HG02884 (cell line): Measurements from ENCODE around the gene SDCBP2.

ENCODE experiments used
- ATAC-seq: cut with Tn5 transposase; IDR thresholded peaks from one replicate; pipeline ENCODE4 v1.9.1; 2021; ENCODE audit warnings: mild to moderate bottlenecking, moderate library complexity; ENCODE audit not compliant: unreplicated experiment

The SDCBP2 gene

GRCh38 chr20:1331801-1332453 is 3.0 kb upstream of the SDCBP2 start:
- no peak for ATAC-seq

DNA sequence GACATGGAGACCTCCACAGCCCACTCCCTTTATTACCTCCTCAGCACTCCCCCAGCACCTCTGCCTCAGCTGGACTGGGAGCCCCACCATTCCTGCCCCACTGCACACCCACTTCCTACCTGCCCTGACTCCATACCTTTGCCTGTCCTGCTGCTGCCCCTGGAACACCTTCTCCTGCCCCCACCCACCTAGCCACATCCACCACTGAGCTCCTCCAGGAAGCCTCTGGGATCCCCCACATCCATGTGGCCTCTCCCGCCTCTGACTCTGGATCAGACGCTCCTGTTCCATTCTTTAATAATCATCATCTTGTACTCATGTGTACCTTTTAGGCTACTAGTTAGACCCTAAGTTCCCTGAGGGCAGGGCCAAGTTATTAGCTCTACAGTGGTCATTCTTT is 2.2 kb upstream of the SDCBP2 start:
- ATAC-seq = no peak

DNA sequence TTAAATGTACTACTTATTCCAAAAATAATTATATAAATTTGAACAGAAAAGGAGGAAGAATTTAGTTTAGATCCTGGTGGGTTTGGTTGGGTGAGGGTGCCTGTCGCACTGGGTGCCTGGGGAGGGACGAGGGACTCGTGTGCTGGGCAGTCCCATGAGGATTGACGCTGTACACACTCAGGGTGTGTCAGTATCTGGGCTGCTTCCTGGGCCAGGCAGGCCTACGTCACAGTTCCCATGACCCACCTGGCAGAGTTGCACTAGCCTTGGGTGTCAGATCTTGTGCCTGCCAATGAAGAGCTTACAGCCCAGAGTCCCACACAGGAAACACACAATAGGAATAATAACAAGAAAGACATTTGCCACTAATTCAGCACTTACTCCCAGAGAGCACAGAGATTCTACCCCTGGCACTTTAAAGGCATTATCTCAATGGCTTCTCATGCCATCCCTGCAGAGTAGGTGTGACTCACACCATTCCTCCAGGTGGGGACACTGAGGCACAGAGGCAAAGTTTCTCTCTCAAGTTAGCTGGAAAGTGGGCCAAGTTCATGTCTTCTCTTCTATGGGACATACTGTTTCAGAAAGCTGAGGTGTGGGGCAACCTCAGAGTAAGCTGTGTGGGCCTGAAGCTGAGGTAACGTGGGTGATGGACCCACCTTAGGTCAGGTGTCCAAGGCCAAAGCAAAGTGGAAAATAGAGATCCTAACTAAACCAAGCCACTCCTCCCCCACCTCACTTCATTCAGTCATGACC is 1.3 kb upstream of the SDCBP2 start:
- no peak for ATAC-seq

DNA sequence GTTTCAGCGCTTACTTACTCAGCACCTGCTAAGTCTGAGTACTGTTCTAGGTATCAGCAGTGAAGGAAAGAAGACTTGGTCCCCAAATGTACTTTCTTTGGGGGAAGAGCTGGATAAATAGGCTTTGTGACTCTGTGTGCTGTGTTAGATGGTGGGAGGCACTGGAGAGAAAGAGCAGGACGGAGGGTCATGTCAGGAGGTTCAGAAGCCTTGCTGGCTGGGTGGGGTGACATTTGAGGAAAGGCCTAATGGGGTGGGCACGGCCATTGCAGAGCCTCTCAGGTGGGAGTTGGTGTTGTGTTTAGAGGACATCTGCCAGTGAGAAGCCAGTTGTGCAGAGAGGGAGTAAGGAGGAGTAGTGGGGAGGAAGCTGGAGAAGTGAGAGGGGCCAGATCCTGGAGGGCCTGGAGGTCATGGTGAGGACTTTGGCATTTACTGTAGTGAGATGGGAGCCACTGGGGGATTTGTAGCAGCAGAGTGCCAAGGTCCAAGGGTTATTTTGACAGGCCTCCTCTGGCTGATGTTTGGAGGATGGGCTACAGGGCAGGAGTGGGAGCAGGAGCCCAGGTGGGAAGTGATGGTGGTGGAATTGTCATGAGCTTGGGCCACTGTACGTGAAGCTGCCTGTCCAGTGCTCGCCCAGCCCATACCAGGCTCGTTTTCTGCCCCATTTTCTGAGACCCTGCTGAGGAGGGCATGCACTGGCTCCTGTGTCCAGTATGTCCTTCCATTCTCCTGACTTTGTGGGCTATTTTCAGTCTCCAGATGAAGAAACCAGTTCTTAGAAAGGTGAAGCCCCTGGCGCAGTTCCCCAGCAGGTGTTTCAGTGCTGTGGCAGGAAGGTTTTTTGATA is 886 bp downstream of the SDCBP2 start:
- ATAC-seq = no peak

DNA sequence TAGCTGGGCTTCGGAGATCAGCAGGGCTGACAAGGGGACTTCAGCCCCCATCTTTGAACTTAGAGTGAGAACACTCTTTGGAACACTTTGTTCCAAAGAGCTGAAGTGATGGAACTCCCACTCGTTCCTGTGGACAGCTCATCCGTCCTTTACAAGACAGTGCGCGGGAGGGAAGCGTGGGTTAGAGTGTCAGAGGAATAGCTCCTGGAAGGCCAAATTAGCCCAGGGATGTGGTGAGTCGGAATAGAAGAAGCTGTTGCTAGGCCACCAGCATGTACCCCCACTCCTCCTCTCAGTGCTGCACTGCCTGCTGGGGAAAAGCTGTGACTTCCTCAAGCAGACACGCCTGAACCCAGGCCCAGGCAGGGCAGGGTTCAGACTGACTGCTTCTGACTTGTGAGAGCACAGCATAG is 1.7 kb downstream of the SDCBP2 start:
- ATAC-seq = no peak

- no peak for ATAC-seq
These were observed 2.7 kb downstream of the SDCBP2 start for GRCh38 chr20:1326031-1326930.

- peak; percentile 79 for ATAC-seq
These were observed 3.5 kb downstream of the SDCBP2 start for GRCh38 chr20:1325173-1326030.

DNA sequence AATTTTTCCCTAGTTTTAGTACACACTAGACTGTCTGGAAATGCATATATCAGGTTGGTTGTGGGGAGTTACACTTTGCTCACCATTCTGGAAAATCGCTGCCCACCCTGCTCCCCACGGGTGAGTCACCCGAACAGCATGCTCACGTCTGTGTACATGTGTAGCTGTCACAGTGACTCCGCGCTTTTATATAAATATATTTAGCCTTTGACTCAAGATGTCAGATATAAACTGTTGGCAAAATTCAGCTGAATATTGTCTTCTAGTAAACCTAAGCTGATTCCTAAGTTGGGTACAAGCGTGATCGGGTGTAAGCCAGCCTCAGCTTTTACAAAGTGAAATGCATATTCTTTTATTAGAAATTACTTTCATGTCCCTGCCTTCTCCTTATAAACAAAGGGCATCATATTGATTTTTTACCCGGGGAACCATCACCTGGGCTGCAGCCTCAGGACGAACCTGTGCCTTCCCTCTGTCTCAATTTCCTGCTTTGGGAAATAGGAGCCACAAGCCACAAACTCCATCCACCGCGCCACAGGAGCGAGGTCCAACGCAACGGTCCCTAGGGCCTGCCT is 4.3 kb downstream of the SDCBP2 start:
- ATAC-seq = no peak

DNA sequence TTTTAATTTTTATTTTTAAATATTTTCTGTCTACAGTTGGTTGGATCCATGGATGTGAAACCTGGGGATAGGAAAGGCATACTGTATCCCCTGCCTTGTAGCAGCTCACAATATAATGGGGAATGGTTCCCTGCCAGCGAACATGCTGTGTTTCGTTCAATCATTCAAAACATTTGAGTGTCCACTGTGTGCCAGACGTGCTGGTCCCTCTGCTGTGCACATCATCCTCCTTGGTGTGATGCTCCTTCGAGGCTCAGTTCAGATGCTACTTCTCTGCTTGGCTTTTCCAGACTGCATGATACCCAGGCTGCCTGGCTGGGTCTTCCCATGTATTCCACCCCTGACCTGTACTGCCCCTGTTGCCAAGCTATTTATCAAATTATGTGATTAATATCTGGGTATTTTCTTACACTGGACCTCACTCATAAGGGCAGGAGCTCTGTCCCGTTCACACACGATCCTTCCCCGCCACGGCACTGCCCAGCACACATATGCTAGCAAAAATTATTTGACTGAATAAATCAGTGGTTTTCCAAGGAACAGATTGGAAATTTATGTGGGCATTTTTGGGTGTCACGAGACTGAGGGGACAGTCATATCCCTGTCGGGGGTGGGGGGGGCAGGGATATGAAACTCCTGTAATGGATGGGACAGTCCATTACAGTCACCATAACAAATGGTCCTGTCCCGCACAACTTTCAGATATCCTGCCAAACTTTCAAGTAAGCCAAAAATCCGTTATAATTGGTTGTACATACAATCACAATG is 4.9 kb downstream of the SDCBP2 start:
- no peak for ATAC-seq

DNA sequence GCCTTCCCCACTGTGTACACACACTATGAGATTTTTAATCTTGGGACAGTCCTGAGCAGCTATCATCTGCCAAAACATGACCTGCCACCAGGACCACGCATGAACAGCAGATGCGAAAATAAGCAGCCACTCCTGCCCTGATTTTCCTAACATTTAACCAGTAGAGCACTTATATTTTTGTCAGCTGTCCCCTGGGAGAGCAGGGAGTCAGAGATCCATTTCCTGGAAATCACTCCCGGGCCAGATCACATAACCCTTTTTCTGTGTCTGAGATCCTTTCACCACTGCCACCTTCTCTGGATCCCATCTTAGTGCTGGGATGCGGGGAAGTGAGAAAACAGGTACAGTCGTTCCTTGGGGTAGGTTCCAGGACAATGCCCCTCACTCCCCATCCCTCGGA is 5.7 kb downstream of the SDCBP2 start:
- ATAC-seq = no peak

DNA sequence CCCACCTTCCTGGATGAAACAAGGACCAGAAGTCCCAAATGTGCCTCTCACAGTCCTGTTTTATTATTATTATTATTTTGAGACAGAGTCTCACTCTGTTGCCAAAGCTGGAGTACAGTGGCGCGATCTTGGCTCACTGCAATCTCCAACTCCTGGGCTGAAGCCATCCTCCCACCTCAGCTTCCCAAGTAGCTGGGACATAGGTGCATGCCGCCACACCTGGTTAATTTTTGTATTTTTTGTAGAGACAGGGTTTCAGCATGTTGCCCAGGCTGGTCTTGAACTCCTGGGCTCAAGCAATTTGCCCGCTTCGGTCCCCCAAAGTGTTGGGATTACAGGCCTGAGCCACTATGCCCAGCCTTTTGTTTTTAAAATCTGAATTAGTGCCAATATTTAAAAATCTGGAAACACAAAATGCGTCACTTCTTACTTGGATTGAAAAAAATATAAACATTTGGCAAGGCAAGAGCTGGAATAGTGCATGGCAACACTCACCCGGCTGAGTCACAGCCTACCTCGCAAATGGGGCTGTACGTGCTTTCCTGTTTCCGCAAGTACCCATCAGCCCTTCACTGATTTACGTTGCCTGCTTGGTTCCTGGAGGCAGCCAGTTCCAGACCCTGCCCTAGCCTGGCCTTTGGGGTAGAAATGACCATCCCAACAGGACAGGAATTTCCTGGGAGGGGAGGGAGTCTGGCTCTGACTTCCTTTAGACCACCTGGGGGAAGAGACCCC is 6.3 kb downstream of the SDCBP2 start:
- ATAC-seq = no peak

DNA sequence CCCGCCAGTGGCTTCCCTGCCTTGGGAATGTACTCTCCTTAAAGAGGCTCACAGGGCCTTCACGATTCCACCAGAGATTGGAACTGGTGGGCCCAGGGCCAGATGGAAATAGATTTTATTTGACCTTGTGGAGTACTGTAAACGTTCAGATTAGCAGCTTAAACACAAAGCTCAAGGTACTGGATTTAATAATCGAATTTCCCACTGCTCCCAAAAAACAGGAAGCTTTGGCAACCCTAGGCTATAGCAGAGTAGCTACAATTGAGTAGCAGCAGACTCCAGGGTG is 7.3 kb downstream of the SDCBP2 start:
- ATAC-seq = no peak

GRCh38 chr20:1320902-1321653 is 7.9 kb downstream of the SDCBP2 start:
- no peak for ATAC-seq

- ATAC-seq = no peak
These were observed 8.9 kb downstream of the SDCBP2 start for GRCh38 chr20:1320016-1320415.

DNA sequence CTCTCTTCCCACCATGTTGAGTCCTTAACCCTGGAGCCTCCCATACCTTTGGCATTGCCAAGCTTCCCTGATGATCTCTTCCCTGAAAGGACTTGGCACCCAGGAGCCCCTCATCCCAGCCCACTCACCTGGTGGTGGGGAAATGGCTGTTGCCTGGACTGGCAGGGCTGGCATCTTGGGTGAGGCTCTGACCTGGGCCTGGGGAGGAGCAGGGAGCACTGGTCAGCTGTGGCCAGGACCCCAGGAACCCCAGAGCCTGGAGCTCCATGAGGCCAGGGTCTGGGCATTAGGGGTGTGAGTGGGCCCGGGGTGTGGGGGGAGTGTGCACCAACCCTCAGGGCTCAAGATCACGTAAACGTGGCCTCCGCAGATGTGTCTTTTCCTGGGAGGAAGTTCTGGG is 9.5 kb downstream of the SDCBP2 start:
- ATAC-seq = no peak

GRCh38 chr20:1319051-1319450 is 9.9 kb downstream of the SDCBP2 start:
- no peak for ATAC-seq

GRCh38 chr20:1317545-1318255 is 11.2 kb downstream of the SDCBP2 start:
- no peak for ATAC-seq
